GM23338 (cell line): ENCODE measurements around the gene PAM16. TPM values are rescaled to one million over a fixed set of nuclear protein-coding genes. Genes with fewer than 3 reads are reported as not detected.

Experiments
- ATAC-seq: fragments of 200-7000 bp; cut with Tn5 transposase; 3 replicates; pipeline ENCODE4 v1.9.1; 2020
- DNase-seq: peaks from one replicate; pipeline ENCODE4 v3.0.0-alpha.2; 2015; ENCODE audit warnings: low spot score
- H2AFZ ChIP-seq: fragments of 200-600 bp; sonication (generic); 2 replicates; pipeline ENCODE4 v1.8.0; 2016; ENCODE audit warnings: antibody characterized with exemption, mild to moderate bottlenecking, moderate library complexity
- H3F3A ChIP-seq: fragments of 200-600 bp; sonication (generic); replicated peaks from 2 replicates; pipeline ENCODE4 v1.8.0; 2017; ENCODE audit warnings: antibody characterized with exemption, mixed run types, low read depth
- H3K27ac ChIP-seq: fragments of 200-600 bp; sonication (generic); 2 replicates; pipeline ENCODE4 v1.6.1; 2016; ENCODE audit warnings: low read depth
- H3K27me3 ChIP-seq: fragments of 200-600 bp; sonication (generic); 2 replicates; pipeline ENCODE4 v1.8.0; 2016; ENCODE audit warnings: mild to moderate bottlenecking, mixed run types, moderate library complexity; ENCODE audit not compliant: insufficient read depth
- H3K36me3 ChIP-seq: fragments of 200-600 bp; sonication (generic); 2 replicates; pipeline ENCODE4 v1.8.0; 2016; ENCODE audit warnings: mild to moderate bottlenecking; ENCODE audit not compliant: insufficient read depth
- H3K4me1 ChIP-seq: fragments of 200-600 bp; sonication (generic); 2 replicates; pipeline ENCODE4 v1.8.0; 2016; ENCODE audit warnings: mild to moderate bottlenecking, moderate library complexity; ENCODE audit not compliant: insufficient read depth
- H3K4me2 ChIP-seq: fragments of 200-600 bp; sonication (generic); 2 replicates; pipeline ENCODE4 v1.7.1; 2017; ENCODE audit warnings: mixed run types
- H3K4me3 ChIP-seq: fragments of 200-600 bp; sonication (generic); 2 replicates; pipeline ENCODE4 v1.6.1; 2016; ENCODE audit warnings: mixed run types
- H3K79me2 ChIP-seq: fragments of 200-600 bp; sonication (generic); replicated peaks from 2 replicates; pipeline ENCODE4 v1.8.0; 2017; ENCODE audit warnings: mild to moderate bottlenecking; ENCODE audit not compliant: insufficient read depth
- H3K9me2 ChIP-seq: fragments of 200-600 bp; sonication (generic); 2 replicates; pipeline ENCODE4 v1.8.0; 2017; ENCODE audit not compliant: insufficient read depth
- H4K20me1 ChIP-seq: fragments of 200-600 bp; sonication (generic); replicated peaks from 2 replicates; pipeline ENCODE4 v1.8.0; 2017; ENCODE audit warnings: mild to moderate bottlenecking; ENCODE audit not compliant: insufficient read depth
- H3K27ac Mint-ChIP-seq: 2 replicates; pipeline ENCODE4 v1.8.0; 2020; ENCODE audit warnings: inconsistent platforms, mild to moderate bottlenecking, moderate library complexity, mixed read lengths
- H3K27me3 Mint-ChIP-seq: 3 replicates; pipeline ENCODE4 v1.8.0; 2022; ENCODE audit warnings: low read depth, mild to moderate bottlenecking, moderate library complexity, mixed read lengths, inconsistent platforms; ENCODE audit not compliant: insufficient read depth, poor library complexity
- H3K36me3 Mint-ChIP-seq: 3 replicates; pipeline ENCODE4 v1.8.0; 2021; ENCODE audit warnings: low read depth, mild to moderate bottlenecking, inconsistent platforms, moderate library complexity, mixed read lengths
- H3K4me1 Mint-ChIP-seq: 3 replicates; pipeline ENCODE4 v1.8.0; 2020; ENCODE audit warnings: mild to moderate bottlenecking, inconsistent platforms, mixed read lengths
- H3K4me3 Mint-ChIP-seq: 3 replicates; pipeline ENCODE4 v1.8.0; 2021; ENCODE audit warnings: moderate library complexity, mild to moderate bottlenecking, inconsistent platforms, mixed read lengths
- H3K9me3 Mint-ChIP-seq: 3 replicates; pipeline ENCODE4 v1.8.0; 2020; ENCODE audit warnings: moderate library complexity, mild to moderate bottlenecking, inconsistent platforms, mixed read lengths
- CREB1 ChIP-seq: fragments of 250-450 bp; sonication (Bioruptor Pico); IDR thresholded peaks from 2 replicates; pipeline ENCODE4 v1.5.0; 2020; ENCODE audit warnings: low read depth, mild to moderate bottlenecking, moderate library complexity
- EZH2 ChIP-seq: fragments of 200-600 bp; sonication (generic); IDR thresholded peaks from one replicate; pipeline ENCODE4 v1.8.0; 2017; ENCODE audit warnings: antibody characterized with exemption, mild to moderate bottlenecking, low read depth; ENCODE audit not compliant: unreplicated experiment
- EZH2phosphoT487 ChIP-seq: fragments of 200-600 bp; sonication (generic); IDR thresholded peaks from one replicate; pipeline ENCODE4 v1.8.1; 2018; ENCODE audit warnings: antibody characterized with exemption; ENCODE audit not compliant: unreplicated experiment
- JUNB ChIP-seq: IDR thresholded peaks from one replicate; pipeline ENCODE4 v1.6.1; 2016; ENCODE audit warnings: antibody characterized with exemption; ENCODE audit not compliant: unreplicated experiment
- NANOG ChIP-seq: IDR thresholded peaks from 2 replicates; pipeline ENCODE4 v1.6.1; 2016; ENCODE audit warnings: antibody characterized with exemption, borderline replicate concordance
- POLR2AphosphoS5 ChIP-seq: IDR thresholded peaks from 2 replicates; pipeline ENCODE4 v1.6.1; 2016; ENCODE audit warnings: antibody characterized with exemption, low read depth
- STAT1 ChIP-seq: IDR thresholded peaks from one replicate; pipeline ENCODE4 v1.6.1; 2016; ENCODE audit warnings: antibody characterized with exemption; ENCODE audit not compliant: unreplicated experiment
- ZNF114 ChIP-seq: fragments of 250-450 bp; sonication (Bioruptor Pico); IDR thresholded peaks from 2 replicates; pipeline ENCODE4 v1.5.0; 2020; ENCODE audit warnings: mild to moderate bottlenecking, moderate library complexity
- ZNF331 ChIP-seq: fragments of 250-450 bp; sonication (Bioruptor Pico); IDR thresholded peaks from 2 replicates; pipeline ENCODE4 v1.5.0; 2020; ENCODE audit warnings: low read depth, mild to moderate bottlenecking, moderate library complexity
- polyA plus RNA-seq: library from polyadenylated mRNA; unstranded; fragments of >200 nt; fragmentation: Nextera tagmentation; extraction: Ambion mirVana; gene quantifications from 2 replicates; pipeline ENCODE4 v1.2.1, GENCODE V29; 2016
- total RNA-seq: library from RNA; depleted of rRNA; stranded (reverse); fragments of >200 nt; shearing (Covaris generic); gene quantifications from 2 replicates; pipeline ENCODE4 v1.2.3, GENCODE V29; 2014
- TF ChIP-seq, protein P1 (sequence below): IDR thresholded peaks from one replicate; pipeline ENCODE4 v1.6.1; 2018; ENCODE audit warnings: antibody characterized with exemption; ENCODE audit not compliant: unreplicated experiment
- TF ChIP-seq, protein P2 (sequence below): fragments of 250-450 bp; sonication (Bioruptor Pico); IDR thresholded peaks from 2 replicates; pipeline ENCODE4 v1.5.0; 2020; ENCODE audit warnings: mild to moderate bottlenecking, moderate library complexity
- TF ChIP-seq, protein P3 (sequence below): IDR thresholded peaks from 2 replicates; pipeline ENCODE4 v1.6.1; 2016; ENCODE audit warnings: antibody characterized with exemption
- TF ChIP-seq, protein P4 (sequence below), 2 experiments: fragments of 200-600 bp in 1 of 2; sonication (generic) in 1 of 2; conservative IDR thresholded peaks; 2 replicates each; pipeline versions ENCODE4 v1.5.1 to v1.6.1; 2016 to 2017; ENCODE audit warnings: antibody characterized with exemption in 2 of 2, low read depth in 2 of 2, mild to moderate bottlenecking in 2 of 2, moderate library complexity in 1 of 2

Gene PAM16
- total and polyA plus RNA-seq, 2 experiments from 2014 or later, result 84.1 to 283 TPM

DNA sequence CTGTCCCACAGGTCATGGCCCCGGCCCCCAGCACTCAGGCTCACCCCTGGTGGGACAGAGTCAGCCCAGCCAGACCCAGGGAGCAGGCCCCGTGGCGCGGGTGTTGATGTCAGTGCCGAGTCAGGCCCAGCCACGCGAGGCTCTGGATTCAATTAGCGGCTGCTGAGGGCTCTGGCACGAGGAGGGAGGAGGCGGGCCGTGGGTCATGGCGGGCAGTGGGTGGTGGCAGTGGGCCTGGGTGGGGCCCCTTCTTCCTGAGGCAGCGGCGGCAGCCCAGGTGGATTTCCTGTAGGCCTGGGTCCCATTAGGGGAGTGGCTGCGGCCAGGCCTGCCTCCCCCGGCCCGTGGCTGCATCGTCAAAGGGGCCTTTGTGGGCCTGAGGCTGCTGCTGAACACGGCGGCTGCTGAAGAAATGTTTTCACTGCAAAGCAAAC is 33.4 kb upstream of the PAM16 start:
- 0 out of 2 replicates have a peak, but pooled peaks cover under 1% of the 10 kb centered on the region for H3F3A ChIP-seq
- H2AFZ ChIP-seq, result no peak overlapping the region
- peaks cover 17% of the 10 kb centered on the region for H3K4me1 Mint-ChIP-seq
- H3K27ac ChIP-seq, result no peak overlapping the region
- no peaks in the 10 kb centered on the region for H3K27me3 ChIP-seq
- H3K27me3 Mint-ChIP-seq, result peaks cover 3% of the 10 kb centered on the region
- H3K4me3 ChIP-seq, result no peak overlapping the region
- H3K4me1 ChIP-seq, result peaks cover 11% of the 10 kb centered on the region
- DNase-seq (no peak), ATAC-seq (no peak)
- H3K9me2 ChIP-seq, result no peaks in the 10 kb centered on the region
- no peaks in the 10 kb centered on the region; the same call in 1 of the 2 replicates for H4K20me1 ChIP-seq
- no peaks in the 10 kb centered on the region for H3K36me3 ChIP-seq
- H3K79me2 ChIP-seq, result no peaks in the 10 kb centered on the region
- no peaks in the 10 kb centered on the region; the same call in 1 of the 3 replicates for H3K36me3 Mint-ChIP-seq
- TF ChIP-seq EZH2phosphoT487 (no peak), EZH2 (no peak), ZNF114 (CRISPR knock-in tag) (no peak), STAT1 (no peak), POLR2AphosphoS5 (no peak), JUNB (no peak), CREB1 (CRISPR knock-in tag) (no peak), ZNF331 (CRISPR knock-in tag) (no peak), NANOG (no peak)
- TF ChIP-seq, protein P1, sequence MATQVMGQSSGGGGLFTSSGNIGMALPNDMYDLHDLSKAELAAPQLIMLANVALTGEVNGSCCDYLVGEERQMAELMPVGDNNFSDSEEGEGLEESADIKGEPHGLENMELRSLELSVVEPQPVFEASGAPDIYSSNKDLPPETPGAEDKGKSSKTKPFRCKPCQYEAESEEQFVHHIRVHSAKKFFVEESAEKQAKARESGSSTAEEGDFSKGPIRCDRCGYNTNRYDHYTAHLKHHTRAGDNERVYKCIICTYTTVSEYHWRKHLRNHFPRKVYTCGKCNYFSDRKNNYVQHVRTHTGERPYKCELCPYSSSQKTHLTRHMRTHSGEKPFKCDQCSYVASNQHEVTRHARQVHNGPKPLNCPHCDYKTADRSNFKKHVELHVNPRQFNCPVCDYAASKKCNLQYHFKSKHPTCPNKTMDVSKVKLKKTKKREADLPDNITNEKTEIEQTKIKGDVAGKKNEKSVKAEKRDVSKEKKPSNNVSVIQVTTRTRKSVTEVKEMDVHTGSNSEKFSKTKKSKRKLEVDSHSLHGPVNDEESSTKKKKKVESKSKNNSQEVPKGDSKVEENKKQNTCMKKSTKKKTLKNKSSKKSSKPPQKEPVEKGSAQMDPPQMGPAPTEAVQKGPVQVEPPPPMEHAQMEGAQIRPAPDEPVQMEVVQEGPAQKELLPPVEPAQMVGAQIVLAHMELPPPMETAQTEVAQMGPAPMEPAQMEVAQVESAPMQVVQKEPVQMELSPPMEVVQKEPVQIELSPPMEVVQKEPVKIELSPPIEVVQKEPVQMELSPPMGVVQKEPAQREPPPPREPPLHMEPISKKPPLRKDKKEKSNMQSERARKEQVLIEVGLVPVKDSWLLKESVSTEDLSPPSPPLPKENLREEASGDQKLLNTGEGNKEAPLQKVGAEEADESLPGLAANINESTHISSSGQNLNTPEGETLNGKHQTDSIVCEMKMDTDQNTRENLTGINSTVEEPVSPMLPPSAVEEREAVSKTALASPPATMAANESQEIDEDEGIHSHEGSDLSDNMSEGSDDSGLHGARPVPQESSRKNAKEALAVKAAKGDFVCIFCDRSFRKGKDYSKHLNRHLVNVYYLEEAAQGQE, result no peak
- TF ChIP-seq, protein P2, sequence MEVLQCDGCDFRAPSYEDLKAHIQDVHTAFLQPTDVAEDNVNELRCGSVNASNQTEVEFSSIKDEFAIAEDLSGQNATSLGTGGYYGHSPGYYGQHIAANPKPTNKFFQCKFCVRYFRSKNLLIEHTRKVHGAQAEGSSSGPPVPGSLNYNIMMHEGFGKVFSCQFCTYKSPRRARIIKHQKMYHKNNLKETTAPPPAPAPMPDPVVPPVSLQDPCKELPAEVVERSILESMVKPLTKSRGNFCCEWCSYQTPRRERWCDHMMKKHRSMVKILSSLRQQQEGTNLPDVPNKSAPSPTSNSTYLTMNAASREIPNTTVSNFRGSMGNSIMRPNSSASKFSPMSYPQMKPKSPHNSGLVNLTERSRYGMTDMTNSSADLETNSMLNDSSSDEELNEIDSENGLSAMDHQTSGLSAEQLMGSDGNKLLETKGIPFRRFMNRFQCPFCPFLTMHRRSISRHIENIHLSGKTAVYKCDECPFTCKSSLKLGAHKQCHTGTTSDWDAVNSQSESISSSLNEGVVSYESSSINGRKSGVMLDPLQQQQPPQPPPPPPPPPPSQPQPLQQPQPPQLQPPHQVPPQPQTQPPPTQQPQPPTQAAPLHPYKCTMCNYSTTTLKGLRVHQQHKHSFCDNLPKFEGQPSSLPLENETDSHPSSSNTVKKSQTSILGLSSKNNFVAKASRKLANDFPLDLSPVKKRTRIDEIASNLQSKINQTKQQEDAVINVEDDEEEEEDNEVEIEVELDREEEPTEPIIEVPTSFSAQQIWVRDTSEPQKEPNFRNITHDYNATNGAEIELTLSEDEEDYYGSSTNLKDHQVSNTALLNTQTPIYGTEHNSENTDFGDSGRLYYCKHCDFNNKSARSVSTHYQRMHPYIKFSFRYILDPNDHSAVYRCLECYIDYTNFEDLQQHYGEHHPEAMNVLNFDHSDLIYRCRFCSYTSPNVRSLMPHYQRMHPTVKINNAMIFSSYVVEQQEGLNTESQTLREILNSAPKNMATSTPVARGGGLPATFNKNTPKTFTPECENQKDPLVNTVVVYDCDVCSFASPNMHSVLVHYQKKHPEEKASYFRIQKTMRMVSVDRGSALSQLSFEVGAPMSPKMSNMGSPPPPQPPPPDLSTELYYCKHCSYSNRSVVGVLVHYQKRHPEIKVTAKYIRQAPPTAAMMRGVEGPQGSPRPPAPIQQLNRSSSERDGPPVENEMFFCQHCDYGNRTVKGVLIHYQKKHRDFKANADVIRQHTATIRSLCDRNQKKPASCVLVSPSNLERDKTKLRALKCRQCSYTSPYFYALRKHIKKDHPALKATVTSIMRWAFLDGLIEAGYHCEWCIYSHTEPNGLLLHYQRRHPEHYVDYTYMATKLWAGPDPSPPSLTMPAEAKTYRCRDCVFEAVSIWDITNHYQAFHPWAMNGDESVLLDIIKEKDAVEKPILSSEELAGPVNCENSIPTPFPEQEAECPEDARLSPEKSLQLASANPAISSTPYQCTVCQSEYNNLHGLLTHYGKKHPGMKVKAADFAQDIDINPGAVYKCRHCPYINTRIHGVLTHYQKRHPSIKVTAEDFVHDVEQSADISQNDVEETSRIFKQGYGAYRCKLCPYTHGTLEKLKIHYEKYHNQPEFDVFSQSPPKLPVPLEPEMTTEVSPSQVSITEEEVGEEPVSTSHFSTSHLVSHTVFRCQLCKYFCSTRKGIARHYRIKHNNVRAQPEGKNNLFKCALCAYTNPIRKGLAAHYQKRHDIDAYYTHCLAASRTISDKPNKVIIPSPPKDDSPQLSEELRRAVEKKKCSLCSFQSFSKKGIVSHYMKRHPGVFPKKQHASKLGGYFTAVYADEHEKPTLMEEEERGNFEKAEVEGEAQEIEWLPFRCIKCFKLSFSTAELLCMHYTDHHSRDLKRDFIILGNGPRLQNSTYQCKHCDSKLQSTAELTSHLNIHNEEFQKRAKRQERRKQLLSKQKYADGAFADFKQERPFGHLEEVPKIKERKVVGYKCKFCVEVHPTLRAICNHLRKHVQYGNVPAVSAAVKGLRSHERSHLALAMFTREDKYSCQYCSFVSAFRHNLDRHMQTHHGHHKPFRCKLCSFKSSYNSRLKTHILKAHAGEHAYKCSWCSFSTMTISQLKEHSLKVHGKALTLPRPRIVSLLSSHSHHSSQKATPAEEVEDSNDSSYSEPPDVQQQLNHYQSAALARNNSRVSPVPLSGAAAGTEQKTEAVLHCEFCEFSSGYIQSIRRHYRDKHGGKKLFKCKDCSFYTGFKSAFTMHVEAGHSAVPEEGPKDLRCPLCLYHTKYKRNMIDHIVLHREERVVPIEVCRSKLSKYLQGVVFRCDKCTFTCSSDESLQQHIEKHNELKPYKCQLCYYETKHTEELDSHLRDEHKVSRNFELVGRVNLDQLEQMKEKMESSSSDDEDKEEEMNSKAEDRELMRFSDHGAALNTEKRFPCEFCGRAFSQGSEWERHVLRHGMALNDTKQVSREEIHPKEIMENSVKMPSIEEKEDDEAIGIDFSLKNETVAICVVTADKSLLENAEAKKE (CRISPR knock-in tag), result no peak
- TF ChIP-seq, protein P3, sequence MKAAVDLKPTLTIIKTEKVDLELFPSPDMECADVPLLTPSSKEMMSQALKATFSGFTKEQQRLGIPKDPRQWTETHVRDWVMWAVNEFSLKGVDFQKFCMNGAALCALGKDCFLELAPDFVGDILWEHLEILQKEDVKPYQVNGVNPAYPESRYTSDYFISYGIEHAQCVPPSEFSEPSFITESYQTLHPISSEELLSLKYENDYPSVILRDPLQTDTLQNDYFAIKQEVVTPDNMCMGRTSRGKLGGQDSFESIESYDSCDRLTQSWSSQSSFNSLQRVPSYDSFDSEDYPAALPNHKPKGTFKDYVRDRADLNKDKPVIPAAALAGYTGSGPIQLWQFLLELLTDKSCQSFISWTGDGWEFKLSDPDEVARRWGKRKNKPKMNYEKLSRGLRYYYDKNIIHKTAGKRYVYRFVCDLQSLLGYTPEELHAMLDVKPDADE, result no peak
- TF ChIP-seq, protein P4, sequence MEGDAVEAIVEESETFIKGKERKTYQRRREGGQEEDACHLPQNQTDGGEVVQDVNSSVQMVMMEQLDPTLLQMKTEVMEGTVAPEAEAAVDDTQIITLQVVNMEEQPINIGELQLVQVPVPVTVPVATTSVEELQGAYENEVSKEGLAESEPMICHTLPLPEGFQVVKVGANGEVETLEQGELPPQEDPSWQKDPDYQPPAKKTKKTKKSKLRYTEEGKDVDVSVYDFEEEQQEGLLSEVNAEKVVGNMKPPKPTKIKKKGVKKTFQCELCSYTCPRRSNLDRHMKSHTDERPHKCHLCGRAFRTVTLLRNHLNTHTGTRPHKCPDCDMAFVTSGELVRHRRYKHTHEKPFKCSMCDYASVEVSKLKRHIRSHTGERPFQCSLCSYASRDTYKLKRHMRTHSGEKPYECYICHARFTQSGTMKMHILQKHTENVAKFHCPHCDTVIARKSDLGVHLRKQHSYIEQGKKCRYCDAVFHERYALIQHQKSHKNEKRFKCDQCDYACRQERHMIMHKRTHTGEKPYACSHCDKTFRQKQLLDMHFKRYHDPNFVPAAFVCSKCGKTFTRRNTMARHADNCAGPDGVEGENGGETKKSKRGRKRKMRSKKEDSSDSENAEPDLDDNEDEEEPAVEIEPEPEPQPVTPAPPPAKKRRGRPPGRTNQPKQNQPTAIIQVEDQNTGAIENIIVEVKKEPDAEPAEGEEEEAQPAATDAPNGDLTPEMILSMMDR (conservative IDR thresholded peaks at IDR 0.05; ENCODE audit: low read depth in 2 of 2), result no peak
- H3K4me2 ChIP-seq, result no peak overlapping the region
- H3K27ac Mint-ChIP-seq, result no peak overlapping the region
- no peak overlapping the region for H3K4me3 Mint-ChIP-seq
- H3K9me3 Mint-ChIP-seq, result no peaks in the 10 kb centered on the region
